Osteocyte (in vitro differentiated cells): ENCODE measurements around the gene UBAC2. TPM values are rescaled to one million over a fixed set of nuclear protein-coding genes. Genes with fewer than 3 reads are reported as not detected.

ENCODE experiments used
- DNase-seq: peaks from one replicate; pipeline ENCODE4 v3.0.0; 2021; ENCODE audit warnings: mixed read lengths; ENCODE audit not compliant: unreplicated experiment; ENCODE audit errors: extremely low spot score
- H3K27ac Mint-ChIP-seq: one replicate; pipeline ENCODE4 v1.8.0; 2021; ENCODE audit warnings: mild to moderate bottlenecking, mixed read lengths; ENCODE audit not compliant: unreplicated experiment
- H3K27me3 Mint-ChIP-seq: one replicate; pipeline ENCODE4 v1.8.0; 2021; ENCODE audit warnings: mixed read lengths; ENCODE audit not compliant: unreplicated experiment
- H3K36me3 Mint-ChIP-seq: one replicate; pipeline ENCODE4 v1.8.0; 2021; ENCODE audit warnings: mixed read lengths; ENCODE audit not compliant: unreplicated experiment
- H3K4me1 Mint-ChIP-seq: one replicate; pipeline ENCODE4 v1.8.0; 2021; ENCODE audit warnings: mixed read lengths; ENCODE audit not compliant: unreplicated experiment
- H3K4me3 Mint-ChIP-seq: one replicate; pipeline ENCODE4 v1.8.0; 2021; ENCODE audit warnings: mild to moderate bottlenecking, moderate library complexity, mixed read lengths; ENCODE audit not compliant: unreplicated experiment
- H3K9me3 Mint-ChIP-seq: one replicate; pipeline ENCODE4 v1.8.0; 2021; ENCODE audit warnings: mixed read lengths; ENCODE audit not compliant: unreplicated experiment
- total RNA-seq: library from RNA; stranded (reverse); gene quantifications from 2 replicates; pipeline ENCODE4 v1.2.1, GENCODE V29; 2021
- TF ChIP-seq, protein P1 (sequence below): fragments of 200-600 bp; sonication (generic); IDR thresholded peaks from 2 replicates; pipeline ENCODE4 v1.5.0; 2021; ENCODE audit warnings: antibody characterized with exemption, mild to moderate bottlenecking, moderate library complexity

UBAC2 gene
- total RNA-seq, 1 donor from 2014 or later, result 64.0 TPM

DNA sequence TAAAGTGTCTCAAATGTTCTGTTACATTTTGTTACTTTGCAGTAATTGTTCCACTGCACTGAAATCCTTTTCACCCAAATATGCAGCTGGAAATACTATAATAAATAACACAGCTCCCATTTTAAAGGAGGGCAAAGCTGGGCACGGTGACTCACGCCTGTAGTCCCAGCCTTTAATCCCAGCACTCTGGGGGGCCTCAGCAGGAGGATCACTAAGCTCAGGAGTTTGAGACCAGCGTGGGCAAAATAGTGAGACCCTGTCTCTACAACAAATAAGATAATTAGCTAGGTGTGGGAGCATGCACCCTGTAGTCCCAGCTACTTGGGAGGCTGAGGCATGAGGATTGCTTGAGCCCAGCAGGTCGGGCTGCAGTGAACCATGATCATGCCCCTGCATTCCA lies 7.5 kb upstream of the UBAC2 start:
- TF ChIP-seq, protein P1, sequence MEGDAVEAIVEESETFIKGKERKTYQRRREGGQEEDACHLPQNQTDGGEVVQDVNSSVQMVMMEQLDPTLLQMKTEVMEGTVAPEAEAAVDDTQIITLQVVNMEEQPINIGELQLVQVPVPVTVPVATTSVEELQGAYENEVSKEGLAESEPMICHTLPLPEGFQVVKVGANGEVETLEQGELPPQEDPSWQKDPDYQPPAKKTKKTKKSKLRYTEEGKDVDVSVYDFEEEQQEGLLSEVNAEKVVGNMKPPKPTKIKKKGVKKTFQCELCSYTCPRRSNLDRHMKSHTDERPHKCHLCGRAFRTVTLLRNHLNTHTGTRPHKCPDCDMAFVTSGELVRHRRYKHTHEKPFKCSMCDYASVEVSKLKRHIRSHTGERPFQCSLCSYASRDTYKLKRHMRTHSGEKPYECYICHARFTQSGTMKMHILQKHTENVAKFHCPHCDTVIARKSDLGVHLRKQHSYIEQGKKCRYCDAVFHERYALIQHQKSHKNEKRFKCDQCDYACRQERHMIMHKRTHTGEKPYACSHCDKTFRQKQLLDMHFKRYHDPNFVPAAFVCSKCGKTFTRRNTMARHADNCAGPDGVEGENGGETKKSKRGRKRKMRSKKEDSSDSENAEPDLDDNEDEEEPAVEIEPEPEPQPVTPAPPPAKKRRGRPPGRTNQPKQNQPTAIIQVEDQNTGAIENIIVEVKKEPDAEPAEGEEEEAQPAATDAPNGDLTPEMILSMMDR, result no peak

GRCh38 chr13:99196466-99197116 lies 4.1 kb upstream of the UBAC2 start:
- H3K4me1 Mint-ChIP-seq, result peaks cover 10% of the 10 kb centered on the region
- no peak overlapping the region for H3K27ac Mint-ChIP-seq
- H3K36me3 Mint-ChIP-seq, result no peaks in the 10 kb centered on the region
- no peak for DNase-seq
- no peaks in the 10 kb centered on the region for H3K9me3 Mint-ChIP-seq
- H3K27me3 Mint-ChIP-seq, result no peaks in the 10 kb centered on the region
- TF ChIP-seq, protein P1, result peak; percentile 21
- no peak overlapping the region for H3K4me3 Mint-ChIP-seq

More for the DNA sequence above, 7.5 kb upstream of the UBAC2 start:
- Mint-ChIP-seq H3K36me3 (no peaks in the 10 kb centered on the region), H3K4me1 (no peaks in the 10 kb centered on the region), H3K27me3 (peaks cover 4% of the 10 kb centered on the region), H3K27ac (no peak overlapping the region), H3K4me3 (no peak overlapping the region), H3K9me3 (no peaks in the 10 kb centered on the region)
- peak; percentile 54 for DNase-seq

GRCh38 chr13:99197117-99197651 lies 3.5 kb upstream of the UBAC2 start:
- Mint-ChIP-seq H3K27ac (no peak overlapping the region), H3K4me3 (no peak overlapping the region), H3K27me3 (no peaks in the 10 kb centered on the region), H3K9me3 (no peaks in the 10 kb centered on the region), H3K36me3 (no peaks in the 10 kb centered on the region), H3K4me1 (peaks cover 15% of the 10 kb centered on the region)
- DNase-seq, result peak; percentile 66
- TF ChIP-seq, protein P1, result no peak

- peak overlapping the region; percentile 98 for H3K27ac Mint-ChIP-seq
These were observed 868 bp upstream of the UBAC2 start for GRCh38 chr13:99199541-99200431.

More at GRCh38 chr13:99199541-99200431, 868 bp upstream of the UBAC2 start:
- Mint-ChIP-seq H3K27me3 (no peaks in the 10 kb centered on the region), H3K9me3 (no peaks in the 10 kb centered on the region), H3K4me1 (peaks cover 24% of the 10 kb centered on the region), H3K36me3 (no peaks in the 10 kb centered on the region), H3K4me3 (peak overlapping the region; percentile 95)
- no peak for DNase-seq
- TF ChIP-seq, protein P1, result no peak
